Small intestine (tissue), 16 donors: ENCODE measurements around the gene MAPT. TPM values are rescaled to one million over a fixed set of nuclear protein-coding genes. Genes with fewer than 3 reads are reported as not detected.

ENCODE experiments used
- DNase-seq, 2 donors: peaks; one replicate each; pipeline versions ENCODE4 v3.0.0 to v3.0.0-alpha.2; 2013
- FAIRE-seq: peaks from 2 replicates; lab custom pipeline; 2012; peaks lifted over from hg19 to GRCh38; lab: Jason Lieb, UNC
- H3K27ac ChIP-seq, 3 donors: one replicate each; pipeline ENCODE4 v1.5.1; 2013; ENCODE audit warnings: low read length in 2 of 3, mild to moderate bottlenecking in 2 of 3, control low read depth in 1 of 3, inconsistent platforms in 1 of 3, low read depth in 1 of 3, moderate library complexity in 1 of 3
- H3K27me3 ChIP-seq, 3 donors: one replicate each; pipeline ENCODE4 v1.6.1; 2013; ENCODE audit warnings: low read length in 3 of 3, inconsistent platforms in 1 of 3; ENCODE audit not compliant: control insufficient read depth in 3 of 3, insufficient read depth in 3 of 3
- H3K36me3 ChIP-seq, 3 donors: one replicate each; pipeline ENCODE4 v1.6.1; 2013; ENCODE audit warnings: low read length in 3 of 3, inconsistent platforms in 1 of 3, low read depth in 1 of 3, mild to moderate bottlenecking in 1 of 3, moderate library complexity in 1 of 3; ENCODE audit not compliant: control insufficient read depth in 3 of 3, insufficient read depth in 2 of 3
- H3K4me1 ChIP-seq, 3 donors: one replicate each; pipeline ENCODE4 v1.6.1; 2013; ENCODE audit warnings: low read length in 2 of 3, inconsistent platforms in 1 of 3, low read depth in 1 of 3, mild to moderate bottlenecking in 1 of 3, moderate library complexity in 1 of 3; ENCODE audit not compliant: control insufficient read depth in 3 of 3, insufficient read depth in 2 of 3
- H3K4me3 ChIP-seq, 3 donors: one replicate each; pipeline ENCODE4 v1.5.1; 2013; ENCODE audit warnings: low read length in 3 of 3, control low read depth in 1 of 3, inconsistent platforms in 1 of 3, low read depth in 1 of 3, mild to moderate bottlenecking in 1 of 3, moderate library complexity in 1 of 3
- H3K9me3 ChIP-seq, 2 donors: one replicate each; pipeline ENCODE4 v1.6.1; 2013; ENCODE audit warnings: low read depth in 1 of 2, low read length in 1 of 2; ENCODE audit not compliant: control insufficient read depth in 2 of 2, insufficient read depth in 1 of 2
- WGBS, 3 donors: extraction: QIAGEN DNeasy Blood & Tissue Kit; methylation state at CpG; one replicate each; pipeline ENCODE4 v1.1.7; 2013; 5-methylcytosine and 5-hydroxymethylcytosine counted together
- long read RNA-seq, 10 donors: transcript quantifications; one replicate each; lab custom pipeline, GENCODE V29; 2026
- polyA plus RNA-seq, 4 donors: library from polyadenylated mRNA; stranded (reverse) in 3 of 4; unstranded in 1 of 4; fragments of 200-250 nt in 3 of 4; fragments of 120-200 nt in 1 of 4; gene quantifications; one replicate each; pipeline versions ENCODE4 v1.2.1 to v1.2.3, GENCODE V29; 2013
- donor health status: healthy with polysubstance abuse.
- donor health status: control.
- donor health status: control.
- donor health status: Bipolar disorder and iron deficiency.
- donor health status: healthy.

MAPT gene
- 1 to 10 TPM in 1 of 4 donors, under 1 TPM in 2, not detected in 1; 0.54 to 6.0 (median 0.87) TPM for polyA plus RNA-seq
- long read RNA-seq, donor 1, result 0 reads
- long read RNA-seq, donor 2, full-length matches to known transcripts, result 1 of 1 reads
- long read RNA-seq, donor 2, partial matches to known transcripts, result 0 of 1 reads
- long read RNA-seq, donor 2, other reads (novel, unspliced or antisense), result 0 of 1 reads
- long read RNA-seq, donor 3, full-length matches to known transcripts, result 1 of 1 reads
- long read RNA-seq, donor 3, partial matches to known transcripts, result 0 of 1 reads
- long read RNA-seq, donor 3, other reads (novel, unspliced or antisense), result 0 of 1 reads
- long read RNA-seq, donor 4, result 0 reads
- long read RNA-seq, donor 5, result 0 reads
- long read RNA-seq, donor 6, result 0 reads
- long read RNA-seq, donor 7, result 0 reads
- long read RNA-seq, donor 8, full-length matches to known transcripts, result 1 of 1 reads
- long read RNA-seq, donor 8, partial matches to known transcripts, result 0 of 1 reads
- long read RNA-seq, donor 8, other reads (novel, unspliced or antisense), result 0 of 1 reads
- long read RNA-seq, donor 9, result 0 reads
- long read RNA-seq, donor 10, full-length matches to known transcripts, result 4 of 4 reads
- long read RNA-seq, donor 10, partial matches to known transcripts, result 0 of 4 reads
- long read RNA-seq, donor 10, other reads (novel, unspliced or antisense), result 0 of 4 reads

DNA sequence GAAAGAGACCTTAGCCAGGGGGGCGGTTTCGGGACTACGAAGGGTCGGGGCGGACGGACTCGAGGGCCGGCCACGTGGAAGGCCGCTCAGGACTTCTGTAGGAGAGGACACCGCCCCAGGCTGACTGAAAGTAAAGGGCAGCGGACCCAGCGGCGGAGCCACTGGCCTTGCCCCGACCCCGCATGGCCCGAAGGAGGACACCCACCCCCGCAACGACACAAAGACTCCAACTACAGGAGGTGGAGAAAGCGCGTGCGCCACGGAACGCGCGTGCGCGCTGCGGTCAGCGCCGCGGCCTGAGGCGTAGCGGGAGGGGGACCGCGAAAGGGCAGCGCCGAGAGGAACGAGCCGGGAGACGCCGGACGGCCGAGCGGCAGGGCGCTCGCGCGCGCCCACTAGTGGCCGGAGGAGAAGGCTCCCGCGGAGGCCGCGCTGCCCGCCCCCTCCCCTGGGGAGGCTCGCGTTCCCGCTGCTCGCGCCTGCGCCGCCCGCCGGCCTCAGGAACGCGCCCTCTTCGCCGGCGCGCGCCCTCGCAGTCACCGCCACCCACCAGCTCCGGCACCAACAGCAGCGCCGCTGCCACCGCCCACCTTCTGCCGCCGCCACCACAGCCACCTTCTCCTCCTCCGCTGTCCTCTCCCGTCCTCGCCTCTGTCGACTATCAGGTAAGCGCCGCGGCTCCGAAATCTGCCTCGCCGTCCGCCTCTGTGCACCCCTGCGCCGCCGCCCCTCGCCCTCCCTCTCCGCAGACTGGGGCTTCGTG, at the start of gene MAPT:
Gene MAPT (plus strand): TSS at position 533 of the 763 bp plus-strand sequence. CDS start 67,784 bp downstream, outside the sequence.
- Histone ChIP-seq H3K9me3 (peaks cover 0 to 2% of the 10 kb centered on the region in 2 donors), H3K27me3 (peaks cover 19 to 64% (median 20%) of the 10 kb centered on the region in 3 donors), H3K4me1 (peaks cover 0 to 7% (median 2%) of the 10 kb centered on the region in 3 donors), H3K27ac (peak within 1 kb of the TSS in 1 of 3 donors; percentile 32), H3K36me3 (no peaks in the 10 kb centered on the region), H3K4me3 (peak within 1 kb of the TSS; percentile 54 to 65 (median 57))
- FAIRE-seq (no peak), DNase-seq (peak; percentile 77 to 96)
- 2 to 4% (median 3%) methylated on average over 46 to 97 of the region's 97 CpGs for WGBS, 3 donors

DNA sequence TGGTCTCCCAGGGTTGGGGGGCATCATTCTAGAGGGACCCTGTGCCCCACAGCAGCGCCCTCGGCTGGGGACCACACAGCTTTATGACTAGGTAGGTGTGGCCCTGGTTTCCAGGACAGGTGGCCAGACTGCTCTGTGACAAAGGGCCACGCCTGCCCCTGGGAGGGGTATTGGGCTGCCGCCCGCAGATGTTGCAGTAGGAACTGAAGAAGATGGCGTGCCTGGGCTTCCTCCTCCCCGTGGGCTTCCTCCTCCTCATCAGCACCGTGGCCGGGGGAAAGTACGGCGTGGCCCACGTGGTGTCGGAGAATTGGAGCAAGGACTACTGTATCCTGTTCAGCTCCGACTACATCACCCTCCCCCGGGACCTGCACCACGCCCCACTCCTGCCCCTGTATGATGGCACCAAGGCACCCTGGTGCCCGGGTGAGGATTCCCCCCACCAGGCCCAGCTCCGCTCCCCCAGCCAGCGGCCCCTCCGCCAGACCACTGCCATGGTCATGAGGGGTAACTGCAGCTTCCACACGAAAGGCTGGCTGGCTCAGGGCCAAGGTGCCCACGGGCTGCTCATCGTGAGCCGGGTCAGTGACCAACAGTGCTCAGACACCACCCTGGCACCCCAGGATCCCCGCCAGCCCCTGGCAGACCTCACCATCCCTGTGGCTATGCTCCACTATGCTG, 49.5 kb upstream of the MAPT start, which contains the start of gene SPPL2C:
Gene SPPL2C (plus strand): TSS at position 187 of the 681 bp plus-strand sequence. CDS start 26 bp downstream, at position 213.
- DNase-seq, result peak in 1 of 2 donors; percentile 16

DNA sequence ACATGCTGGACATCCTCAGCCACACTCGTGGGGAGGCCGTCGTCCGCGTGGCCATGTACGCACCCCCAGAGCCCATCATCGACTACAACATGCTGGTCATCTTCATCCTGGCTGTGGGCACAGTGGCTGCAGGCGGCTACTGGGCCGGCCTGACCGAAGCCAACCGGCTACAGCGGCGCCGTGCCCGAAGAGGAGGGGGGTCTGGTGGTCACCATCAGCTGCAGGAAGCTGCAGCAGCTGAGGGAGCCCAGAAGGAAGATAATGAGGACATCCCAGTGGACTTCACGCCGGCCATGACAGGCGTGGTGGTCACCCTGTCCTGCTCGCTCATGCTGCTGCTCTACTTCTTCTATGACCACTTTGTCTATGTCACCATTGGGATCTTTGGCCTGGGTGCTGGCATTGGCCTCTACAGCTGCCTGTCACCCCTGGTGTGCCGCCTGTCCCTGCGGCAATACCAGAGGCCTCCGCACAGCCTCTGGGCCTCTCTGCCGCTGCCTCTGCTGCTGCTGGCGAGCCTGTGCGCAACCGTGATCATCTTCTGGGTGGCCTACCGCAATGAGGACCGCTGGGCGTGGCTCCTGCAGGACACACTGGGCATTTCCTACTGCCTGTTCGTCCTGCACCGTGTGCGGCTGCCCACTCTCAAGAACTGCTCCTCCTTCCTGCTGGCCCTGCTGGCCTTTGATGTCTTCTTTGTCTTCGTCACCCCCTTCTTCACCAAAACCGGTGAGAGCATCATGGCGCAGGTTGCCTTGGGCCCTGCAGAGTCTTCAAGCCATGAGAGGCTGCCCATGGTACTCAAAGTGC, 48.8 kb upstream of the MAPT start:
- H3K4me3 ChIP-seq, result no peak overlapping the region
- 90% methylated on average over 35 of the region's 35 CpGs for WGBS, 3 donors
- H3K36me3 ChIP-seq, result no peaks in the 10 kb centered on the region
- FAIRE-seq (no peak), DNase-seq (no peak)
- no peaks in the 10 kb centered on the region for H3K4me1 ChIP-seq
- no peaks in the 10 kb centered on the region for H3K9me3 ChIP-seq
- no peak overlapping the region for H3K27ac ChIP-seq
- peaks cover 0 to 1% (median 0%) of the 10 kb centered on the region in 3 donors for H3K27me3 ChIP-seq

More for the DNA sequence above, 49.5 kb upstream of the MAPT start, which contains the start of gene SPPL2C:
- 51 to 75% (median 56%) methylated on average over 20 to 25 of the region's 25 CpGs for WGBS, 3 donors
- Histone ChIP-seq H3K9me3 (no peaks in the 10 kb centered on the region), H3K4me3 (no peak within 1 kb of the TSS), H3K27ac (no peak within 1 kb of the TSS), H3K36me3 (no peaks in the 10 kb centered on the region), H3K4me1 (no peaks in the 10 kb centered on the region), H3K27me3 (peaks cover 0 to 1% (median 0%) of the 10 kb centered on the region in 3 donors)
- FAIRE-seq, result no peak

DNA sequence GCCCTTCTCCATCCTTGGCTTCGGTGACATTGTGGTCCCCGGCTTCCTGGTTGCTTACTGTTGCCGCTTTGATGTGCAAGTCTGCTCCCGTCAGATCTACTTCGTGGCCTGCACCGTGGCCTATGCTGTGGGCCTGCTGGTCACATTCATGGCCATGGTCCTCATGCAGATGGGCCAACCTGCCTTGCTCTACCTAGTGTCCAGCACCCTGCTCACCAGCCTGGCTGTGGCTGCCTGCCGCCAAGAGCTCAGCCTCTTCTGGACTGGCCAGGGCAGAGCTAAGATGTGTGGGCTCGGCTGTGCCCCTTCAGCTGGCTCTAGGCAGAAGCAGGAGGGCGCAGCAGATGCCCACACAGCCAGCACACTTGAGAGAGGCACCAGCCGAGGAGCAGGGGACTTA, 48.1 kb upstream of the MAPT start:
- peaks cover 0 to 1% (median under 1%) of the 10 kb centered on the region in 3 donors for H3K27me3 ChIP-seq

DNA sequence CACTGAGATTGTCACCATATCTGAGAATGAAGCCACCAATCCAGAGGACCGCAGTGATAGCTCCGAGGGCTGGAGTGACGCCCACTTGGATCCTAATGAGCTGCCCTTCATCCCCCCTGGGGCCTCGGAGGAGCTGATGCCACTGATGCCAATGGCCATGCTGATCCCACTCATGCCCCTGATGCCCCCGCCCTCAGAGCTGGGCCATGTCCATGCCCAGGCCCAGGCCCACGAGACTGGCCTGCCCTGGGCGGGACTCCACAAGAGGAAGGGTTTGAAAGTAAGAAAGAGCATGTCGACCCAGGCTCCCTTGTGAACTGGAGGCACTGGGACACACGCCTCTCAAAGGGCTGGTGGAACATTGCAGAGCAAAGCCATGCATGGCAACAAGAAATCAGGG, 47.7 kb upstream of the MAPT start:
- no peaks in the 10 kb centered on the region for H3K9me3 ChIP-seq
- no peaks in the 10 kb centered on the region for H3K36me3 ChIP-seq
- DNase-seq, result no peak
- FAIRE-seq, result no peak
- H3K4me1 ChIP-seq, result no peaks in the 10 kb centered on the region
- H3K27ac ChIP-seq, result no peak overlapping the region
- 75 to 81% (median 80%) methylated on average over 9 of the region's 9 CpGs for WGBS, 3 donors
- H3K27me3 ChIP-seq, result peaks cover 0 to 5% (median 1%) of the 10 kb centered on the region in 3 donors
- no peak overlapping the region for H3K4me3 ChIP-seq

More for the DNA sequence above, 48.1 kb upstream of the MAPT start:
- no peak for FAIRE-seq
- Histone ChIP-seq H3K4me3 (no peak overlapping the region), H3K36me3 (no peaks in the 10 kb centered on the region), H3K4me1 (no peaks in the 10 kb centered on the region), H3K27ac (no peak overlapping the region), H3K9me3 (no peaks in the 10 kb centered on the region)
- 81 to 90% (median 85%) methylated on average over 10 of the region's 10 CpGs for WGBS, 3 donors
- DNase-seq, result no peak

DNA sequence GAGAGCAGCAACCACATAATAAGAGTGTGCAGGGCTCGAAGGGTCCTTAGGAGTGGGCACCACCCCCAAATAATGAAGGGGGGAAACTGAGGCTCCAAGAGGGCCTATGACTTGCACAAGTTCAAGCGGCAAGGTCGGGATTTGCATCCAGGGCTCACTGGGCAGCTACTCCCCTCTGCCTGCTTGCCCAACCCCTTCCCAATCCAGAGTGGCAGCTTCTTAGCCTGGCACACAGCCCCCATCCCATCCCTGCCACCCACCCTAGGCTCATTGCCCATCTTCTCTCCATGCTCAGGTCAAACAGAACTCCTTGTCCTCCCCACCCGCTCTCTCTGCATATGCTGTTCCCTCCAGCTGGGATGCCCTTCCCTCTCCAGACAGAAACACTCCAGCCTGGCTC, 47.3 kb upstream of the MAPT start:
- WGBS, 3 donors, result 71 to 84% (median 75%) methylated on average over 4 of the region's 4 CpGs
- no peak for FAIRE-seq
- no peaks in the 10 kb centered on the region for H3K4me1 ChIP-seq
- no peaks in the 10 kb centered on the region for H3K9me3 ChIP-seq
- no peak for DNase-seq
- H3K36me3 ChIP-seq, result no peaks in the 10 kb centered on the region
- H3K4me3 ChIP-seq, result no peak overlapping the region
- peaks cover 0 to 5% (median 1%) of the 10 kb centered on the region in 3 donors for H3K27me3 ChIP-seq
- H3K27ac ChIP-seq, result no peak overlapping the region

DNA sequence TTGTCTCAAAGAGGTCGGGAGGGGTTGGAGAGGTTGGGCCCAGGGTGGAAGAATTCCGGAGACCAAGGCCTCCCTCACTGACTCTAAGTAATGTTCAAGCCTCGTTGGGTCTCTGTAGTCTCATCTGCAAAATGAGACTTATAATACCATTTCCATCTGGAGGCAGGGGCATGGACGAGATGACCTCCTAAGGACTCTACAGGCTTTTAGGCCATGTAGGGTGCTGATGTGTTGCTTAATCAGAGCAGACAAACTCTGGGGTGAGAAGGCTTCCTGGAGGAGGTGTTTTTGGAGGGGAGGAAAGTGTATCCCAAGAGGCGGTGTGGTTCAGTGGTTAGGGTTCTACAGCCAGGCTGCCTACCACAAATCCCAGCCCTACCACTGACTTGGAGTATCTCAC, 46.6 kb upstream of the MAPT start:
- Histone ChIP-seq H3K9me3 (no peaks in the 10 kb centered on the region), H3K4me3 (no peak overlapping the region), H3K4me1 (no peaks in the 10 kb centered on the region), H3K36me3 (no peaks in the 10 kb centered on the region), H3K27me3 (peaks cover 0 to 5% (median 1%) of the 10 kb centered on the region in 3 donors), H3K27ac (no peak overlapping the region)
- WGBS, 3 donors, result 71 to 84% (median 74%) methylated on average over 5 of the region's 5 CpGs
- no peak for DNase-seq
- no peak for FAIRE-seq
